Left colon (tissue), 2 donors: ENCODE results near the gene CEP97. TPM values are rescaled to one million over a fixed set of nuclear protein-coding genes. Genes with fewer than 3 reads are reported as not detected.
A peak's percentile ranks its signal among the peaks of the same experiment; 100 is the strongest.
"Not testable (repeated sequence)": the region's sequence is repeated elsewhere in the genome, so short reads cannot be mapped to it uniquely, and the experiment has no call there.

ENCODE experiments used
- ATAC-seq: fragments of 200-7000 bp; cut with Tn5 transposase; one replicate; pipeline ENCODE4 v1.9.1; 2020; ENCODE audit warnings: mild to moderate bottlenecking, moderate library complexity
- DNase-seq, 2 donors: peaks; one replicate each; pipeline ENCODE4 v3.0.0-alpha.2; 2020
- intact Hi-C, 2 donors: fragments of 100-400 bp; cut with DNase I in 1 of 2; cut with micrococcal nuclease in 1 of 2; formaldehyde crosslinking; loops; one replicate each; pipeline versions ENCODE4 v1.11.2 to v1.14.0; 2022; cut with DNase I, micrococcal nuclease
- total RNA-seq, 2 donors: library from RNA; stranded (reverse); fragmentation: NEBNext Ultra II Directional; extraction: Animal tissue kit (Norgen Biotek cat#: 25700); gene quantifications; one replicate each; pipeline ENCODE4 v1.2.1, GENCODE V29; 2021
- donor health status: DM: no; HTN: no; CAD: no.
- donor health status: DM: yes; HTN: yes; CAD: no.

Gene CEP97
- total RNA-seq, 2 donors from 2014 or later: 4.3 to 5.1 TPM

GRCh38 chr3:101701696-101702634 is 22.4 kb upstream of the CEP97 start:
- ATAC-seq: no peak

GRCh38 chr3:101702726-101703125 is 21.7 kb upstream of the CEP97 start:
- intact Hi-C loops: no loop called here
- ATAC-seq (no peak), DNase-seq (no peak)

More at GRCh38 chr3:101701696-101702634, 22.4 kb upstream of the CEP97 start:
- DNase-seq: no peak
- intact Hi-C loops: no loop called here

GRCh38 chr3:101703169-101703568 is 21.2 kb upstream of the CEP97 start:
- ATAC-seq: no peak
- no peak for DNase-seq
- intact Hi-C loops: no loop called here

- intact Hi-C loops, ATAC-seq, DNase-seq: not testable (repeated sequence)
Observed at GRCh38 chr3:101704639-101705038, 19.8 kb upstream of the CEP97 start.

DNA sequence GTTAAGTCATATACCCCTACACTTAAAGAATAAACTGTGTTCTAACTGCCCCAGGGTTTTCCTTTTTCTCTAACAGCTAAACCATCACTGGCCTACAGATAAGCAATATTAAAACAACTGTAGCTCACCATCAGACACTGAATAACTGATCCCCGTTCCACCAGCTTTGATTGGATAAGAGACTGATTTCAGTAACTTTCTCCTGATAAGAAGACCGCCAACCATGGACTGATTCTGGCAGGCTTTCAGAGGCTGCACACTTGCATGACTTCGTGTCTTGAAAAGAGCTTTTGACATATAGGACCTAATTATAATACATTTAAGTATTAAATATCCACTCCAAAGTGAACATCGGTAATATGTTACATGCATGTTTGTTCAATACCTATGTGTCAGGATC is 15.3 kb upstream of the CEP97 start:
- no peak for DNase-seq
- intact Hi-C loops: no loop called here
- ATAC-seq: no peak

DNA sequence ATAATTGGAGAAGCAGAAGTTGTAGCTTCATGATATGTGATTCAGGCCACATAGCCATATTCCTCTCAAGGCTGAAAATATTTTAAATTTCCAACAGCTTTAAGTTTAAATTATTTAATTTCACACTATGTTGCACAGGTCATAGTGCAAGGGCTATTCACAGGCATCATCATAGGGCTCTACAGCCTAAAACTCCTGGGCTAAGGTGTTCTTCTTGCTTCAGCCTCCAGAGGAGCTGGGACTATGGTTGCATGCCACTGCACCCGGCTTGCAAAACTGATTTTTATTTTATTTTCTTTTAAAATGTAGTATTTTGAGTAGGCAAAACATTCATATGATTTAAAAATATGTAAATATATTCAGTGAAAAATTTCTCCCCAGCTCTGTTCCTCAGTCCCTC is 6.0 kb upstream of the CEP97 start:
- intact Hi-C loops: no loop called here
- DNase-seq (no peak), ATAC-seq (no peak)

- ATAC-seq (no peak), DNase-seq (no peak)
- intact Hi-C loops: no loop called here
Observed at GRCh38 chr3:101719604-101720185, 4.7 kb upstream of the CEP97 start.

DNA sequence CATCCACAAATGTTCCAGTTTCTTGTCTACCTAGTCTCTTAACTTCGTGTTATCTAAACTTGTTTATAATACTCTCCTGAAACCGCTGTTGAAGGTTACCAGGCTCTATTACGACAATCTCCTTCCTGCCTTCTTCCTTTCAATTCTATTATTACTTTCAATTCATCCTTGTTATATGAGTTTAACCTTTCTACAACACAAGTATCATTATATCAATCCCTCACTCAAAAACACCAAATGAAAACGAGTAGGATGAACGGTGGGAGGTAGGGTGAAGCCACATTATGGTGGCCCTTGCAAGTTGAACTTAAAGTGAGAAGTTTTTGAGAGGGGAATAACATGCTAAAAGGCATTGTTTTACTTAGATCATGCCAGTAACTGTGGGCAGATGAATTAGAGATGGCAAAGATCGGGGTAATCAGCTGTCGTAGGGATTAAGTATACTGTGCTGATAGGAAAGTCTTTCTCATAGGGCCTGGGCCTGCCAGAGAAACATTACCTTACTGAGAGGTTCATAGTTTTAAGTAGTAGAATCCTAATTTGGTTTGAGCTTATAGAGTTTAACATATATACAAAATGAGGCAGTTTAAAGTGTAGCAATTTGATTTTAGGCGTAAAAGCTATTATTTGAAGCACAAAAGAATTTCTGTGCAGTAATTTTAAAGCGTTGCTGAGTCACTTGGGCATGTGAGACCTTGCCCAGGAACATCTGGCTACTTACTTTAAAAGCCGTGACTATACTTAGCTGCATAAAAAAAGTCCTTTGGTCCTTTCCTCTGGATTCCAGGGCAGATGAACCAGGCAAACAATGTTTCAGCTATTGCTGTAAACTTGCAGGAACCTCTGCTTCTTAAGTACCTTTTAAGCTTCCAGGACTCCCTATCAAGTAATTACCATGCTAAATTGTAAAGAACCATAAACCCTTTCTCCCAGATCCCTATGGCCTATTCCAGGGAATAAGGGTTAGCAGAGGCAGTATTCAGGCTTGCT is 3.3 kb upstream of the CEP97 start:
- ATAC-seq: no peak
- intact Hi-C loops: no loop called here

GRCh38 chr3:101722394-101723173 is 1.8 kb upstream of the CEP97 start:
- ATAC-seq: no peak
- no peak for DNase-seq
- intact Hi-C loops: no loop called here

More for the DNA sequence above, 3.3 kb upstream of the CEP97 start:
- no peak for DNase-seq

DNA sequence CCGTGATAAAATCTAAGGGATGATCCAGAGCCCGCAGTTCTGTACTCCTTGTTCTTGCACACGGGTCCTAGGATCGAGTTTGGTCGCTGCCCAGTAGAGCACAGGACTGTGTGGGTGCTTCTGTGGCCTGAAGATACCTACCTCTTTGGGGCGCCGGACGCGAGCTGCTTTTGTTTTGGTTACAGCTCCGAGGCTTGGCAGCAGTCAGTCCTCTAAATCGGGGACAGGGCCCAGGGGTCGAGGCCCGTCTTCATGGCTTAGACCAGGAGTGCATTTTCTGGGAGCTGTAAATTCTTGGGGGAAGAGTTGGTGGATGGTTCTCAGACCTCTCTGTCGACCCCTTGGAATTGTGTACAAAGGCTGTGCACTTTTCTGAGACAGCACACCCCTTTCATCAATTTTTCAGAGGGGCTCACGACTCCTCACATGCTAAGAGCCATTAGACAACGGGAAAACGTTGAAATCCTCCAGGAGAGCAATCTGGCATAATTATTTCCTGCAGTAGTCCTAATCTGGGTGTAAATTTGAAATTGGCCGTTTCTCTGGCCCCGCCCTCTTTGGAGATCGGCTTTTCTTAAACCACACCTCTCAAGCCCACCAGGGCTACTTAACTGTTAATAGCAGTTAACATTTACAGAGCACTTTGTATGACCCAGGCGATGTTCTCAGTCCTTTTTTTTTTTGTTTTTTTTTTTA is 928 bp downstream of the CEP97 start:
- ATAC-seq (peak; percentile 30), DNase-seq (peak; percentile 46 to 66)
- intact Hi-C loops: no loop called here

- DNase-seq (no peak), ATAC-seq (no peak)
- intact Hi-C loops: no loop called here
Observed at GRCh38 chr3:101725890-101726275, 1.5 kb downstream of the CEP97 start.

GRCh38 chr3:101729586-101729985 is 5.2 kb downstream of the CEP97 start:
- intact Hi-C loops: no loop called here
- ATAC-seq (no peak), DNase-seq (no peak)

- ATAC-seq (no peak), DNase-seq (no peak)
- intact Hi-C loops: no loop called here
Observed at GRCh38 chr3:101730839-101731238, 6.4 kb downstream of the CEP97 start.

DNA sequence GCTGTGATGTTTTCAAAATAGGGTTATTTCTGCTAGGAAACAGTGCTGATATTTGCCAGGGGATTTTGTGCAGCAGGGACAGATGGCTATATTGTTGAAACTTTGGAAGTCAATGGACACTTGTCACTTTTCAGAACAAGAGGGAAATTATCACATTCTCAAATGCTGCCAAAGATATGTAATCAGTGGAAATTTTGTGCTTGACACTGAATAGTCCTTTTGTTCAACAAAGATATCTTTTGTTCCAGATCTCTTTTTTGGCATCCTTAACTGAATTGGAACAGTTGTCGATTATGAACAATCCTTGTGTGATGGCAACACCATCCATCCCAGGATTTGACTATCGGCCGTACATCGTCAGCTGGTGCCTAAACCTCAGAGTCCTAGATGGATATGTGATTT is 7.8 kb downstream of the CEP97 start:
- intact Hi-C loops: no loop called here
- no peak for DNase-seq
- ATAC-seq: no peak

GRCh38 chr3:101735833-101736232 is 11.4 kb downstream of the CEP97 start:
- no peak for DNase-seq
- no peak for ATAC-seq
- intact Hi-C loops: no loop called here

- ATAC-seq, intact Hi-C loops, DNase-seq: not testable (repeated sequence)
Observed at GRCh38 chr3:101741914-101742313, 17.5 kb downstream of the CEP97 start.

GRCh38 chr3:101744811-101745210 is 20.4 kb downstream of the CEP97 start:
- DNase-seq (no peak), ATAC-seq (no peak)
- intact Hi-C loops: no loop called here

DNA sequence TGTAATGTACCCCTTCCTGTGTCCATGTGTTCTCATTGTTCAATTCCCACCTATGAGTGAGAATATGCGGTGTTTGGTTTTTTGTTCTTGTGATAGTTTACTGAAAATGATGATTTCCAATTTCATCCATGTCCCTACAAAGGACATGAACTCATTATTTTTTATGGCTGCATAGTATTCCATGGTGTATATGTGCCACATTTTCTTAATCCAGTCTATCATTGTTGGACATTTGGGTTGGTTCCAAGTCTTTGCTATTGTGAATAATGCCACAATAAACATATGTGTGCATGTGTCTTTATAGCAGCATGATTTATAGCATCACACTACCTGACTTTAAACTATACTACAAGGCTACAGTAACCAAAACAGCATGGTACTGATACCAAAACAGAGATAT is 21.5 kb downstream of the CEP97 start:
- ATAC-seq, DNase-seq, intact Hi-C loops: not testable (repeated sequence)
